CD4-positive, alpha-beta T cell treated with Interleukin-21 for 1 hour (primary cell): ENCODE measurements around the gene FAM234A.
"Not testable (repeated sequence)": the region's sequence is repeated elsewhere in the genome, so short reads cannot be mapped to it uniquely, and the experiment has no call there.

Experiments
- DNase-seq: peaks from one replicate; pipeline ENCODE4 v3.0.0-alpha.2; 2020

Gene FAM234A, protein sequence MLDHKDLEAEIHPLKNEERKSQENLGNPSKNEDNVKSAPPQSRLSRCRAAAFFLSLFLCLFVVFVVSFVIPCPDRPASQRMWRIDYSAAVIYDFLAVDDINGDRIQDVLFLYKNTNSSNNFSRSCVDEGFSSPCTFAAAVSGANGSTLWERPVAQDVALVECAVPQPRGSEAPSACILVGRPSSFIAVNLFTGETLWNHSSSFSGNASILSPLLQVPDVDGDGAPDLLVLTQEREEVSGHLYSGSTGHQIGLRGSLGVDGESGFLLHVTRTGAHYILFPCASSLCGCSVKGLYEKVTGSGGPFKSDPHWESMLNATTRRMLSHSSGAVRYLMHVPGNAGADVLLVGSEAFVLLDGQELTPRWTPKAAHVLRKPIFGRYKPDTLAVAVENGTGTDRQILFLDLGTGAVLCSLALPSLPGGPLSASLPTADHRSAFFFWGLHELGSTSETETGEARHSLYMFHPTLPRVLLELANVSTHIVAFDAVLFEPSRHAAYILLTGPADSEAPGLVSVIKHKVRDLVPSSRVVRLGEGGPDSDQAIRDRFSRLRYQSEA

DNA sequence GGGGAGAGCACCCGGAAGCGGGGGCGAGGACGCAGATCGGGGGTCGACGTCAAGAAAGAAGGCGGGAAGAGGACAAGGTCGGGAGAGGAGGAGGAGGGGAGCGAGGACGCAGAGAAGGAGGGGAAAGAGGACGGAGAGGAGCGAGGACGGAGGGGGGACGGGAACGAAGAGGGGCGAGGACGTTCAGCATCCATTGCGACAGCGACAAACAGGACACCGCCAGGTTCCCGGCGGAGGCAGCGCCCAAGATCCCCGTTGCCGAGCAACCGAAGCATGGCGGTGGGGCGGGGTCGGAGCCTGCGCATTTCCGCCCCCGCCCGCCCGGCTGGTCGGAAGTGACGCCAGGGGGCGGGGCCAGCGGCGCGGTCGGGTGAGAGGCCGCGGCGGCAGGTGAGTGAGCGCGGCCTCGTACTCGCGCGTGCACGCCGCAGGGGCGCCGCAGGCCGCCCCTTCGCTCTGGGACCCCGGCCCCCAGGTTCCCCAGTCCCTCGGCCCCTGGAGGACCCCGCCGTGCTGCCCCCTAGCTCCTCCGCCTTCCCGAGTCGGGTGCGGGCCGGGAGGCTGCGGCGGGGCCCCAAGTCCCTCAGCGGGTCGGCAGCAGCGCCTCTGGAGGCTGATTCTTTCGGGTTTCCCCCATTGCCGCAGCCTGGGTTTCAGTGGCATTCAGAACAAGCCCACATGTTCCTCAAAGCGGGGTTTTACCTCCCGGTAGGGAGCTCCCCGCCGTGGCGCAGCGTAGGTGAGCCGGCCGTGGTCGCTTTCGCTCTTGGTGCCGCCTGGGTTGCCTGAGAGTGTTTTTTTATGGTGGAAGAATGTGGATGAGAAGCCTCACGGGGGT is at the start of gene FAM234A:
FAM234A (plus strand) TSS at position 354 of the 838 bp plus-strand sequence. CDS start 19,593 bp downstream, outside the sequence.
- peak; percentile 94 for DNase-seq

DNA sequence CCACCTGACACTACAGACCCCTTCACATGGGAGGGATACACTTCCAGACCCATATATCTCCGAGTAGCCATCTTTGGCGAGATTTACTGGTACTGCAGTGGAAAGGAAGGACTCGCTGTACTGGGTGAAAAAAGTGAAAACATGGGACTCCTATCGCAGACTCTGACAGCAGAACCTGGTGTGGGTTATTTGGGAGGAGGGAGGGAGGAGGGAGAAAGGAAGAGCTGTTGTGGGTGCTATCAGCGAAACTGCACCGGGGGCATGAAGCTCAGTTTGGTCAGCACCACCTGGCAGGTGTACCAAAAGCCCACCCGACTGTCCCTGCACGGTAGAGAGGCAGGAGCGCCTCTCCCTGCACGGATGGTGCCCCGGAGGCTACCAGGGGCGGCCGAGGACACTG is 49.4 kb upstream of the FAM234A start:
- DNase-seq: no peak

DNA sequence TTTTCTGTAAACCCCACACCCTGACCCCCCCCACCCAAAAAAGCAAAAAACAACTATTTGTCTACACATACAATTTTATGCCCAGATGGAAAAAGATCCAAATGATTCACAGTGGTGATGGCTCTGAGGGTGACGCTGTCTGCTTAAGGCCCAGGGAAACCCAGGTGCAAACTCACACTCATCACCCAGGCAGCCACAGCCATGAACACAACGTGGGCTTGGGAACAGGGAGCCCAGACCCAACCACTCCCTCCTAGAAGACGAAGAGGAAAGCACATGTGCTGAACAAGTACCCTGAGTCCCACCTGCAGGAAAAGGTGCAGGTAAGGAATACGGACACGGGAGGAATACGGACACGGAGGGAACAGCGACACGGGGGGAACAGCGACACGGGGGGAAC is 48.9 kb upstream of the FAM234A start:
- DNase-seq: no peak

DNA sequence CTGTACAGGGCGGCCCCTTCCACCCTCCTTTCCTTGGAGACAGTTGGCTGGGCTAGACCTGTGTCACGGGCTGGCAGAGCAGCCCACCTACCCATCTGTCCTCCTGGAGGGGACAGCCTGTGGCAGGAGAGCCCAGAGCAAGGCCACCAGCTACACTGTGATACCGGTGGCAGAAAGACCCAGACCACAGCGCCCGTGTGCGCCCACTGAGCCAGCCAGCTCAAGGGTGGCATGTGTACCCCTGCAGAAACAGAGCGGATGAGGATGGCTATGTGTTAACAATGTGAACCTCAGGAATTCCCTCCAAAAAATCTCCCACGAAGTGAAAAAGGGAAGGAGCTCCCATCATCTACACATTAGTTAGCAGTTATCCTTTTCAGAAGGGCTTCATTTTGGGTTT is 47.3 kb upstream of the FAM234A start:
- DNase-seq: no peak

DNA sequence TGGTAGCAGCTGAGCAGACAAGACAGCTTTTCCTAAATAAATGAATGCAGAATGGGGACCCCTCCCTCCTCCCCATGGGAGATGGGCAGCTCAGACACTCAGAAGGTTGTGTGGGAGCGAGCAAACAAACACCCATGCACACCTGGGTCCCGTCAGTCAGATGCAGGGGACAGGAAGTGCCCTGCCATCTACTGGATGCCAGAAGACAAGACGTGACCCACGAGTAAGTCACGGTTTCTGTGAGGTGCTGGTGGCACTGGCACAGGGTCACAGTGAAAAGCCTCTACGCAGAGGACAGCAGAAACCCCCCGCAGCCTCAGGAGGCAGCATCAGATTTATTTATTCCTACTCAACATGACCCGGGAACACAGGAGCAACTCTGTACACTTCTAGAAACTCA is 45.9 kb upstream of the FAM234A start:
- DNase-seq: peak; percentile 33

DNA sequence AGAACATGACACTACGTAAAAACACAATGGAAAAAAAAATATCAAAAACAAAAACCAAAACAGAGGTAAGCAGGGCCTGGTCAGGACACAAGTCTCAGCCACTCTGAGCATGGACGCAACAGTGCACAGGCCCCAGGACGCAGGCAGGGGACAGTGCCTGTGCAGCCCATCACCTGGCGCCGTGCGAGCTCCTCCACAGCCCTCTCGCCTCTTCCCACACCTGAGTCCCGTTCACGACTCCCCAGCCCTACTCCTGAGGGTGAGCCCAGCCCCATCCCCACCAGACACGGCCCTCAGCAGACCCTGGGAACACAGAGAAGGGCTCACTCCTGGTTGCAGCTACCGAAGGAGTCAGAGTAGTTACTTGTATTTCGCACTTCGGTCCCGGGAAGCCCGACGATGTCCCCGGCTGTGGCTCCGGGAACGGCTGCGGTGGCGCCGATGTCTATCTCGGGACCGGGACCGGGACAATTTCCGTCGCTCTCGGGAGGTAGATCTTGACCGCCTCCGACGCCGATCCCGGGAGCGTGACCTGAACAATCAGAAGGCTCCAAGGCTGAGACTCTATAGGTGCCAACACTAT is 44.9 kb upstream of the FAM234A start:
- no peak for DNase-seq

DNA sequence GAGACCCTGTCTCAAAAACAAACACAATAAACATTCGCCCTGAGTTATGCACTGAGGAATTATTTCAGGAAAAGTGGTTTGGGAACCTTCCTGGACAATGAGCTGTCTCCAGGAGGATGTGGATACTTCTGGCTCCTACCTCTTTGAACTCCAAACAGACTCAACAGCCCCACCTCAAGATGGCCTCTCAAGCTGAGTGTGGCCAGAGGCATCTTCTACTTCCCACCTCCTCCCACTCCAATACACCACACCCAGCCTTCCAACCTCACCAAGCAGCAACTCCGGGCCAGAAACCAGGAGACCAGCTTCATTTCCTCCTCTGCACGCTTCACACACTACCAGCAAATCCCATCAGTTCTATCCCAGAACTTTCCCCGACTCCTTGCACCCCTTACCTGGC is 42.8 kb upstream of the FAM234A start:
- no peak for DNase-seq

DNA sequence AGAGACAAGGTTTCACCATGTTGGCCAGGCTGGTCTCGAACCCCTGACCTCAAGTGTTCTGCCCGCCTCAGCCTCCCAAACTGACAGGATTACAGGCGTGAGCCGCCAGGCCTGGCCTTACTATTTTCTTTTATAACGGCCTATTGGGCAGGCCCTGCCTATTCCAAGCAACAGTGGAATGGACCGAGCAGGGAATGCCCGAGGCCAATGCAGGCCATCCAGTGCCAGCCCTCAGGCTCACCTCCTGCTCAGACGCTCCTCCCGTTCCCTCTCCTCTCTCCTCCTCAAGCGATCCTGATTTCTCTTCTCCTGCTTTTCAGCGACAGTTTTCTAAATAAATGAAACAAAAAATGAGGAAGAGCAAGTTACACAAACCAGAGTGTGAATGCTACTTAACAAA is 41.9 kb upstream of the FAM234A start:
- no peak for DNase-seq

DNA sequence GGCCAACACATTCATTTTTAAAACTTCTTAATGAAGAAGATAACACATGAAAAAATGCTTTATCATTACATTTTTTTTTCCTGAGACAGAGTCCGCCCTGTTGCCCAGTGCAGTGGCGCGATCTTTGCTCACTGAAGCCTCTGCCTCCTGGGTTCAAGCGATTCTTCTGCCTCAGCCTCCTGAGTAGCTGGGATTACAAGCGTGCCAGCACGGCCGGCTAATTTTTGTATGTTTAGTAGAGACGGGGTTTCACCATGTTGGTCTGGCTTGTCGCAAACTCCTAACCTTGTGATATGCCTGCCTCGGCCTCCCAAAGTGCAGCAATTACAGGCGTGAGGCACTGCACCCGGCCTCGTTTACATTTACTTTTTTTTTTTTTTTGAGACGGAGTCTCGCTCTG is 41.2 kb upstream of the FAM234A start:
- DNase-seq: no peak

DNA sequence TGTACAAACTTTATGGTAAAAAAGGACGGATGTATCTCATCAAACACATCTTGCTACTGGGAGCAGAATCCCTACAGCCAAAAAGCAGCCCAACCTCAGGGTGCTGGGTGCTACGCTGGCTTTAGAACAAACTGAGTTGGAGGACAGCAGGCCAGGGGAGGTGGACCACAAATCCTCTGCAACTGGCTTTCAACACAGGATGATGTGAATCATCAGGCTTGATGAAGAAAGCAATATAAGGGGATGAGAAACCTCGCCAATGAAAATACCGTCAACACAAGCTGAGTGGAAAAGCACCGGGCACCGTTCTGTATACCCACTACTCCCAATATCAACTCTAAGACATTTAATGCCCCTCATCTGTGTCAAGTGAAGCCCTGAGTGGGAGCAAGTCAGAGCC is 40.1 kb upstream of the FAM234A start:
- DNase-seq: no peak

DNA sequence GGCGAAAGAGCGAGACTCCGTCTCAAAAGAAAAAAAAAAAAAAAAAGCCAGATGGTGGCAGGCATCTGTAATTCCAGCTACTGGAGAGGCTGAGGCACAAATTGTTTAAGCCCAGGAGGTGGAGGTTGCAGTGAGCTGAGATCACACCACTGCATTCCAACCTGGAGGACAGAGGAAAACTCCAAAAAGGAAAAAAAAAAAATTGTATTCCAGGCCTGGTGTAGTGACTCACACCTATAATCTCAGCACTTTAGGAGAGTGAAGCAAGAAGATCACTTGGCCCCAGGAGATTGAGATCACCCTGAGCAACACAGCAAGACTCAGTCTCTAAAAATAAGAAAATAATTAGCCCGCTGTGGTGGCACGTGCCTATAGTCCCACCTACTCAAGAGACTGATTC is 34.2 kb upstream of the FAM234A start:
- no peak for DNase-seq

DNA sequence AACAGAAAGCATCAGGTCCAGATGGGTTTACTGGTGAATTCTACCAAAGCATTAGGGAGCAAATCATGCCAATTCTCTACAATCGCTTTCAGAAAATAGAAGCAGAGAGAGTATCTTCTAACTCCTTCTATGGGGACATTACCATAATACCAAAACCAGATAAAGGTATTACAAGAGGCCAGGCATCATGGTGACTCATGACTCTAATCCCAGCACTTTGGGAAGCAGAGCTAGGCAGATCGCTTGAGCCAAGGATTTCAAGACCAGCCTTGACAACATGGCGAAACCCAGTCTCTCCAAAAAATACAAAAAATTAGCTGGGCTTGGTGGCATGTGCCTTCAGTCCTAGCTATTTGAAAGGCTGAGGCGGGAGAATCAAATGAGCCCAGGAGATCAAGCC is 31.4 kb upstream of the FAM234A start:
- DNase-seq: no peak

DNA sequence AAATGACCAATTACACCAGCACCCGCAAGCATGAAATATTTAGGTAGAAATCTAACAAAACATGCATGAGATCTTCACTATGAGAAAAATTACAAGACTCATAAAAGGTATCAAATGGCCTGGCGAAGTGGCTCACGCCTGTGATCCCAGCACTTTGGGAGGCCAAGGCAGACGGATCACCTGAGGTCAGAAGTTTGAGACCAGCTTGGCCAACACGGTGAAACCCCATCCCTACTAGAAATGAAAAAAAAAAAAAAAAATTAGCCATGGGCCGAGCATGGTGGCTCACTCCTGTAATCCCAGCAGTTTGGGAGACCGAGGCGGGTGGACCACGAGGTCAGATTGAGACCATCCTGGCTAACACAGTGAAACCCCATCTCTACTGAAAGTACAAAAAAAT is 30.6 kb upstream of the FAM234A start:
- not testable (repeated sequence) for DNase-seq

DNA sequence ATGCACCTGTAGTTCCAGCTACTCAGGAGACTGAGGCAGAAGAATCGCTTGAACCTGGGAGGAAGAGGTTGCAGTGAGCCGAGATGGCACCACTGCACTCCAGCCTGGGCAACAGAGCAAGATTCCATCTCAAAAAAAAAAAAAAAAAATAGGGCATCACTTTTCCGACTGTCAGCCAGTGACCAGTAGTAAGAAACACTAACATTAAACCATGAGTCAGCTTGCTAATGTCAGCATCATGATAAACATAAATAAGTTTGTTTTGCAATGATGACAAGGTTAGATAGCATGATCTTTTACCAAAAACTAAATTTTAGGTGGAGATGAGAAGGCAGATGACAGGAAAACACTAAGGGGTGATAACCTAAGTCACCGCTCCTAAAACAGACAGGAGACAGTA is 25.3 kb upstream of the FAM234A start:
- not testable (repeated sequence) for DNase-seq

DNA sequence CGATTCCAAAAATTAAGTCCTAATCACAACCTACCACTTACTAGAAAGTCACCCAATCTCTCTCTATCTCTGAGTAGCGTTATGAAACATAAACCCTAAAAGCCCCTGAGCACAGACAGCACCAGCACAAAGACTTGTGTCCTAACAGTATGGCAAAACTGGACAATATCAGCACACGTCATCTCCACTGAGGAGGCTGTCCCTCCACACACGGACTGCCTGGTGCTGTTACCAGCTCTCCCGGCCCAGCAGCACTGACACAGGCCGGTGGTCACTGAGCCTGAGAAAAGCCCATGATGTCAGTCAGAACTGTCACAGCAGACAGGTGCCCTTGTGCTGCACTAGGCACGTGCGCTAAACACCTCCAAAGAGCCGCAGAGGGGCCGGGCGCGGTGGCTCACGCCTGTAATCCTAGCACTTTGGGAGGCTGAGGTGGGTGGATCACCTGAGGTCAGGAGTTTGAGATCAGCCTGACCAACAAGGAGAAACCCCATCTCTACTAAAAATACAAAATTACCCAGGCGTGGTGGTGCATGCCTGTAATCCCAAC is 22.9 kb upstream of the FAM234A start:
- DNase-seq: not testable (repeated sequence)

DNA sequence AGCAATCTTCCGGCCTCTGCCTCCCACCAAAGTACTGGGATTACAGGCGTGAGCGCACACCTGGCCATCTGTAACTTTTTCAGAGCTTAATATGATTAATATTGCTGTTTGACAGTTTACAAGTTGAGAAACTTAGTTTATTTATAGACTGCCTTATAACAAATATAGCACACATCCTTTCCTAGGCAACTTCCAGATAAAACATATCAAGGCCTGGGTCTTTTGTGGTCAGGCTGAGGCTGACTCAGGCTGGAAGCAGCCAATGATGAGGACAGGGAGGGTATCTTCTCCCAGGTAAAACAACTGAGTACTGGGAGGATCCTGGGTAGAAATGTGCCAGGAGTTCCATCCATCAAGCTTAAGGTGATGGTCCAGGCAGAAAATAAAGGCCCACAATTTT is 21.6 kb upstream of the FAM234A start:
- DNase-seq: no peak

DNA sequence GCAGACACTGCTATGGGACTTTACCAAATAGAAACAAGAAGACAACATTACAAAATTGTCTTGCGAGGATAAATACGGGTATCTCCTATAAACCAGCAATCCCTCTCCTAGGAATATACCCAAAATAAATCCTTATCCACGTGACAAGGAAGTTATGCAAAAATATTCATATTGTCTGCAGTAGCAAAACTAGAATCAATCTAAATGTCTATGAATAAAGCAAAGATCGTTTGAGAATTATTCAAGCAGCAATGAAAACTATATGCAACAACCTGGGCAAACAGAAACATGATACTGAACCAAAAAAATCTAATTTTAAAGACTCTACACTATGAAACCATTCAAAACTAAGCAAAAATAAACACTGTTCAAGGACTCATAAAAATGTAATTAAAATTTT is 14.6 kb upstream of the FAM234A start:
- no peak for DNase-seq

DNA sequence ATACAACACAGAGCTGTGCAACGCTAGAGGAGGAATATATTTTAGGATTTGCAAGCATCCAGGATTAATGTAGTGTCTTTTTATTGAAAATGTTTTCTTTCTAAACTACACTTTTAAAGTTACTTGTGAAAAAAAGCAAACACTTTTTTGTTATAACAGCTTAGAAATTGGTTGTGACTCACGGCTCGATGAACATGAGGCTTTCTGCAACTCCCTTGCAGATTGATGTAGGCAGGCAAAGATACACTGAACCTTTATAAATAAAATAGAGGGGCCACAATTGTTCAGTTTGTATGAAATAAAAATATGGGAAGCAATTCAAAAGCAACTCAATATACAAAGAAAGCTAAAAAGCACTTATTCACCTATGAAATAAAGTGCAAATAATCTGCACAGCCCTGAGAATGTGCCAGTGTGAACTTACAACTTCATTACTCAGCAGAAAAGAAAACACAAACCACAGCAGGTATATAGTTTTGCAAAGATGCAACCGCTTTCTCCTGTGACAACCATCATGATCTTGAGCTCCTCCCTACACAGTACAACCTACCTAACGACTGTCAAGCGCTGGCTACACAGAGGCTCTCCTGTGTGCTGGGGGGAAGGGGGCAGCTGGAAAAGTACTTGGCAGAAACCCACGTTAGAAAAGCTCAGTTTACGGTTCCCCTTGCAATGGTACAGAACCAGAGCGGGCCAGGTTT is 6.3 kb upstream of the FAM234A start:
- DNase-seq: peak; percentile 14

DNA sequence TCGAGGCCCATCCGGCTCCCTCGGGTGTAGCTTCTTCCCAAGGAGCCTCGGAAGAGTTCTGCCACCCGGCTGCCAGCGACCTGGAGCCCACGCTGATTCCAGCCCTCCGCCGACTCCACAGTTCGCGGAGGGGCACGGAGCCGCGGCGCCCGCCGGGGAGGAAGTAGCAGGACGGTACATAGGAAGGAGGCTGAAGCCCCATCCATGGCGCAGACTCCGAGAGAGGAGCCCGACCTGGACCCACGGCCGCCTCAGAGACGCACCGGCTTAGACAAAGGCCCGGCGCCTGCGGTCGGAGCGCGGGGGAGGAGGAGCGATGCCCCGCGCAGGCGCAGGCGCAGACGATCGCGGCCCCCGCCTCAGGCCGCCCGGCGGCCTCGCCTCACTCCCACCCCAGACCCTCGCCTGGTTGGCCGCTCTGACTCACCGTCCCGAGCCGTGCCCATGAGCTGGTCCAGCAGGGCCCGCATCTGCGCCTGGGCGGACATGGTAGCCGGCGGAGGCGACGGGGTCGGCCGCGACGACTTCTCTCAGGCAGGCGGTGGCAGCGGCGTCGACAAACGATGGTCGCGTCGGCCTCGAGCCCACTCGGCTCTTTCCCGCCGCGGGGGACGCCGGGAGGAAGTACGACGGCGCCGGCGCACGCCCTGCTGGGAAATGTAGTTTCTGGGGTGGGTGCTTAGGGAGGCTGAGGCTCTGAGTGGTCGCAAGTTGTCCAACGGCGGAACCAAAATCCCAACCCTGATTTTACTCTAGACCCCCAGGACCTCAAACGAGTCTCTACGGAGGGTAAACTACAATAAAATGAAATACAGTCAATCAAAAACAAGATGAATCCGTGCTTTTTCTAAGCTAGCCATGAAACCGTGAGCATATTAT is 5.5 kb upstream of the FAM234A start, which contains the start of gene LUC7L:
LUC7L (minus strand) TSS at position 598 of the 879 bp plus-strand sequence; CDS start at position 488, 110 bp downstream.
- DNase-seq: peak; percentile 88

DNA sequence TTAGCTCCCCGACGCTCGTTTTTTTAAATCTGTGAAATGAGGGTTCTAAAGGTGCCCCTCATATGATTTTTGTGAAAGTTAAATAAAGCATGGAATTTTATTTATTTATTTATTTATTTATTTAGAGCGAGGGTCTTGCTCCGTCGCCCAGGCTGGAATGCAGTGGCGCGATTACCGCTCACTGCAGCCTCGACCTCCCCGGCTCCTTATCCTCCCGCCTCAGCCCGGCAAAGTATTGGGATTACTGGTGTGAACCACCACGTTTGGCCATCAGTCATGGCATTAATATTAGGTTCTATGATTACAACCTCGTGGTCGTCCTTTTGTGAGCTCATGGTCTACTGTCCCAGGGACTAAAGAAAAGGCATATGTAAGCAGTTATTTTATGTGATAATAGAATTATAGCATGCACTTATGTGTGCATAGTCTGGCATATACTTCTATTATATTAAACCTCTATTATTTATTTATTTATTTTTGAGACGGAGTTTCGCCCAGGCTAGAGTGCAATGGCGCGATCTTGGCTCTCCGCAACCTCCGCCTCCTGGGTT is 4.8 kb upstream of the FAM234A start:
- no peak for DNase-seq

DNA sequence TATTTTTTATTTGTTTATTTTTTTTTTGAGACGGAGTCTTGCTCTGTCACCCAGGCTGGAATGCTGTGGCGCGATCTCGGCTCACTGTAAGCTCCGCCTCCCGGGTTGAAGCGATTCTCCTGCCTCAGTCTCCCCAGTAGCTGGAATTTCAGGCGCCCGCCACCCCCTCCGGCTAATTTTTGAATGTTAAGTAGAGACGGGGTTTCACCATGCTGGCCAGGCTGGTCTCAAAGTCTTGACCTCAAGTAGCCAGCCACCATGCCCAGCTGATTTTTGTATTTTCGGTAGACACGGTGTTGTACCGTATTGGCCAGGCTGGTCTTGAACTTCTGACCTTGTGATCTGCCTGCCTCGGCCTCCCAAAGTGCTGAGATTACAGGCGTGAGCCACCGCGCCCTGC is 4.3 kb upstream of the FAM234A start:
- DNase-seq: not testable (repeated sequence)
